ENCODE data around the gene MAPK4. TPM values are rescaled to one million over a fixed set of nuclear protein-coding genes. Genes with fewer than 3 reads are reported as not detected.
"Not testable (repeated sequence)": the region's sequence is repeated elsewhere in the genome, so short reads cannot be mapped to it uniquely, and the experiment has no call there.

MAPK4 gene
- not detected in 2 replicates for total RNA-seq (2013; cell fraction: nucleolus; rRNA removed)
- total RNA-seq (2014; rRNA removed) (0.11 and 0.16 TPM in 2 replicates), total RNA-seq (2014; rRNA removed; fragmentation: Illumina TruSeq; extraction: Trizol) (0.04 TPM in 1 of 2 replicates, not detected in the other), total RNA-seq (2021) (0.11 TPM in 1 of 2 replicates, not detected in the other), polyA plus RNA-seq (2011; rRNA removed) (0.04 TPM in 2 replicates), polyA plus RNA-seq (2014; fragmentation: Illumina TruSeq; extraction: Trizol) (0.03 TPM in 1 of 2 replicates, not detected in the other), polyA plus RNA-seq (2014; fragmentation: Nextera tagmentation; extraction: Ambion mirVana) (not detected), polyA plus RNA-seq (2014; rRNA removed) (not detected in 2 replicates), polyA plus RNA-seq (2016; fragmentation: Nextera tagmentation; extraction: Ambion mirVana) (under 1 TPM; 0.07 to 0.11 TPM), polyA minus RNA-seq (2011; rRNA and poly(A)+ RNA removed) (not detected in 2 replicates), Bru-seq, nascent RNA (percentile 0 among the genes with signal in this experiment), BruChase-seq, experiment 1, labeled RNA remaining after a 6-hour chase (percentile 2 among the genes with signal in this experiment), BruChase-seq, experiment 2, labeled RNA remaining after a 2-hour chase (percentile 1 among the genes with signal in this experiment)
- 0.08 TPM for polyA plus RNA-seq (2011; ENCODE audit: low read depth)
- polyA plus RNA-seq (2011; cell fraction: cytosol; rRNA removed) = 0.07 and 0.10 TPM in 2 replicates
- 0.04 and 0.18 TPM in 2 replicates for polyA plus RNA-seq (2011; cell fraction: nucleus; rRNA removed)
- 0.09 and 0.17 TPM in 2 replicates for polyA plus RNA-seq (2012)
- 0.27 TPM in 1 of 2 replicates, not detected in the other for polyA minus RNA-seq (2011; cell fraction: cytosol; rRNA and poly(A)+ RNA removed)
- polyA minus RNA-seq (2011; cell fraction: nucleus; rRNA and poly(A)+ RNA removed) = 0.10 TPM in 1 of 2 replicates, not detected in the other
- long read RNA-seq, experiment 1 = 0 reads
- long read RNA-seq, experiment 2 = 0 reads

DNA sequence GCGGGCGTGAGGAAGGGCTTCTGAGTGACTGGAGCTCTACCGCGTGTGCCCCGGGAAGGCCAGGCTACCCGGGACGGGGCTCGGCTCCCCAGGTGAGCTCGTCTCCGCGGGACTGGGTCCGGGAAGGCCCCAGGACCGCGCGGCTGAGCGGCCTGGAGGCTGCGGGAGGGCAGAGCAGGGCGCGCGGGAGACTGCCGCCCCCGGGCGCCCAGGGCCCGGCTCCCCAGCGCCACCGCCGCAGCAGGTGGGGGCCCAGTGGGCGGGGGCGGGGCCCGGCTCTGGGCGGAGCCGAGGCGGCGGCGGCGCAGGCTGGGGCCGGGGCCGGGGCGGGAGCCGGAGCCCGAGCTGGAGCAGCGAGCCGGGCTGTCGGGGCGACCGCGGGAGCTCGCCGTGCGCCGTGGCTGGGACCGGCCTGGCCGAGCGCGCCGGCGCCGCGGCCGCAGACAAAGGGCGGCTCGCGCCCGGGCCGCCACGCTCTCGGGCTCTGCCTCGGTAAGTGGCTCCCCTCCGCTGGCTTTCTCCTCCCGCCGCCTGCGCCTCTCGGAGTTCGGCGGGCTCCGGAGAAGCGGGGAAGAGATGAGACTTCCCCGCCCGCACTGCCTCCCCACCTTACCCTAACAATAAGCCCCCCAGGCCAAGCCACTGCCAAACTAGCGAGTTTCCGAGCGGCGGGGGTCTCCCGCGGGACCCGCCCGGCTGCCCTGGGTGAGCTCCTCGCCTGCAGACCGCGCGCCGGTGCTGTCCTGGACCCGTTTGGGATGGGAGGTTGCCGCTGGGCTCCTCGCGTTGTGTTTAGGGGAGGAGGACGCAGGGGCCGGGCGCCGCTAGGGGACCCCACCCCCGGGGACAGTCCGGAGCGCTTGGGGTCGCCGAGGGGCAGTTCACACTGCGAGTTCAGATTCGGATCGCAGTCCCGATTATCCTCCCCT is at the start of gene MAPK4:
Gene MAPK4, plus strand, starts transcription at position 336 of the 929 bp plus-strand sequence. CDS start 103,872 bp downstream, outside the sequence.
- ChIA-PET POLR2A (no interaction called here), SMC1A (ENCODE audit: uncharacterized antibody, unreplicated experiment) (no interaction called here), RAD21 (ENCODE audit: unreplicated experiment) (no interaction called here), CTCF (no interaction called here)
- H3K27ac ChIP-seq (ENCODE audit: control insufficient read depth, insufficient read depth) = no peak within 1 kb of the TSS
- peak within 1 kb of the TSS; percentile 48 for H3K4me2 ChIP-seq (ENCODE audit: control insufficient read depth, insufficient read depth)
- BruUV-seq (replicated peaks) = no TSS peak
- ATAC-seq (peak; percentile 39), FAIRE-seq (no peak), DNase-seq (ENCODE audit: low read depth, low spot score) (no peak)
- TF ChIP-seq, protein P1, sequence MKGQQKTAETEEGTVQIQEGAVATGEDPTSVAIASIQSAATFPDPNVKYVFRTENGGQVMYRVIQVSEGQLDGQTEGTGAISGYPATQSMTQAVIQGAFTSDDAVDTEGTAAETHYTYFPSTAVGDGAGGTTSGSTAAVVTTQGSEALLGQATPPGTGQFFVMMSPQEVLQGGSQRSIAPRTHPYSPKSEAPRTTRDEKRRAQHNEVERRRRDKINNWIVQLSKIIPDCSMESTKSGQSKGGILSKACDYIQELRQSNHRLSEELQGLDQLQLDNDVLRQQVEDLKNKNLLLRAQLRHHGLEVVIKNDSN (IDR thresholded peaks at IDR 0.05; ENCODE audit: borderline replicate concordance, extremely low read length, insufficient read depth, low read depth, low read length) = no peak
- H3K4me1 ChIP-seq (ENCODE audit: control insufficient read depth, insufficient read depth, low read length) = no peaks in the 10 kb centered on the region
- WGBS (ENCODE audit: insufficient coverage, insufficient replicate concordance, low lambda C conversion rate, missing lambda C conversion rate) = 9% methylated on average over 61 of the region's 109 CpGs
- in situ Hi-C loops (cut with MboI) (no loop called here), intact Hi-C loops (cut with micrococcal nuclease; ENCODE audit: unreplicated experiment) (no loop called here)
- no peaks in the 10 kb centered on the region; the same call in 1 of the 3 replicates for H3K9me3 ChIP-seq (replicated peaks; ENCODE audit: control insufficient read depth, insufficient read depth, low read length)
- H2AFZ ChIP-seq (ENCODE audit: control insufficient read depth, low read depth, low read length) = no peak within 1 kb of the TSS
- no peak within 1 kb of the TSS for H3K9ac ChIP-seq (ENCODE audit: control insufficient read depth, insufficient read depth, low read length)
- H3K27me3 ChIP-seq (replicated peaks in 1 of 2; ENCODE audit: control insufficient read depth in 2 of 2, insufficient read depth in 2 of 2, low read length in 1 of 2) = peaks cover 13 to 15% of the 10 kb centered on the region in 2 experiments
- H4K20me1 ChIP-seq (ENCODE audit: control insufficient read depth, insufficient read depth) = no peaks in the 10 kb centered on the region
- no peaks in the 10 kb centered on the region for H3K79me2 ChIP-seq (ENCODE audit: control insufficient read depth, insufficient read depth, low read length)
- no peaks in the 10 kb centered on the region for H3K36me3 ChIP-seq (ENCODE audit: control insufficient read depth in 2 of 2, insufficient read depth in 2 of 2, low read length in 1 of 2)
- H3K4me3 ChIP-seq = no peak within 1 kb of the TSS

DNA sequence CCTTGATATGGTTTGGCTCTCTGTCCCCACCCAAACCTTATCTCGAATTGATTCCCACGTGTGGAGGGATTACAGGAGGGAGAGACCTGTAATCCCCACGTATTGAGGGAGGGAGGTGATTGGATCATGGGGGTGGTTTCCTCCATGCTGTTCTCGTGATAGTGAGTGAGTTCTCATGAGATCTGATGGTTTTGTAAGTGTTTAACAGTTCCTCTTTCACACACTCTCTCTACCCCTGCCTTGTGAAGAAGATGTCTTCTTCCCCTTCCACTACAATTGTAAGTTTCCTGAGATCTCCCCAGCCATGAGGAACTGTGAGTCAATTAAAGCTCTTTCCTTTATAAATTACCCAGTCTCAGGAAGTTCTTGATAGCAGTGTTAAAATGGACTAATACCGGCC is 42.6 kb upstream of the MAPK4 start:
- FAIRE-seq; RAD21 ChIA-PET (ENCODE audit: unreplicated experiment); DNase-seq (ENCODE audit: low read depth, low spot score); H3K36me3 ChIP-seq (ENCODE audit: control insufficient read depth in 2 of 2, insufficient read depth in 2 of 2, low read length in 1 of 2); H3K4me1 ChIP-seq (ENCODE audit: control insufficient read depth, insufficient read depth, low read length); CTCF ChIA-PET; POLR2A ChIA-PET; SMC1A ChIA-PET (ENCODE audit: uncharacterized antibody, unreplicated experiment); H3K27ac ChIP-seq (ENCODE audit: control insufficient read depth, insufficient read depth); in situ Hi-C loops (cut with MboI); H4K20me1 ChIP-seq (ENCODE audit: control insufficient read depth, insufficient read depth); H3K4me3 ChIP-seq; H2AFZ ChIP-seq (ENCODE audit: control insufficient read depth, low read depth, low read length); ATAC-seq; H3K4me2 ChIP-seq (ENCODE audit: control insufficient read depth, insufficient read depth); BruUV-seq (replicated peaks); H3K9ac ChIP-seq (ENCODE audit: control insufficient read depth, insufficient read depth, low read length); intact Hi-C loops (cut with micrococcal nuclease; ENCODE audit: unreplicated experiment); H3K27me3 ChIP-seq (replicated peaks in 1 of 2; ENCODE audit: control insufficient read depth in 2 of 2, insufficient read depth in 2 of 2, low read length in 1 of 2); H3K79me2 ChIP-seq (ENCODE audit: control insufficient read depth, insufficient read depth, low read length); H3K9me3 ChIP-seq (replicated peaks; ENCODE audit: control insufficient read depth, insufficient read depth, low read length): not testable (repeated sequence)
- WGBS (ENCODE audit: insufficient coverage, insufficient replicate concordance, low lambda C conversion rate, missing lambda C conversion rate) = 1% methylated on average over 5 of the region's 5 CpGs

Measured in GM12878 (cell line).